HG02642 (cell line): ENCODE results near the gene KCMF1.
A peak's percentile ranks its signal among the peaks of the same experiment; 100 is the strongest.
"Not testable (repeated sequence)": the region's sequence is repeated elsewhere in the genome, so short reads cannot be mapped to it uniquely, and the experiment has no call there.

Experiments
- ATAC-seq: cut with Tn5 transposase; IDR thresholded peaks from one replicate; pipeline ENCODE4 v1.9.1; 2021; ENCODE audit warnings: mild to moderate bottlenecking; ENCODE audit not compliant: unreplicated experiment, poor library complexity

KCMF1 gene

DNA sequence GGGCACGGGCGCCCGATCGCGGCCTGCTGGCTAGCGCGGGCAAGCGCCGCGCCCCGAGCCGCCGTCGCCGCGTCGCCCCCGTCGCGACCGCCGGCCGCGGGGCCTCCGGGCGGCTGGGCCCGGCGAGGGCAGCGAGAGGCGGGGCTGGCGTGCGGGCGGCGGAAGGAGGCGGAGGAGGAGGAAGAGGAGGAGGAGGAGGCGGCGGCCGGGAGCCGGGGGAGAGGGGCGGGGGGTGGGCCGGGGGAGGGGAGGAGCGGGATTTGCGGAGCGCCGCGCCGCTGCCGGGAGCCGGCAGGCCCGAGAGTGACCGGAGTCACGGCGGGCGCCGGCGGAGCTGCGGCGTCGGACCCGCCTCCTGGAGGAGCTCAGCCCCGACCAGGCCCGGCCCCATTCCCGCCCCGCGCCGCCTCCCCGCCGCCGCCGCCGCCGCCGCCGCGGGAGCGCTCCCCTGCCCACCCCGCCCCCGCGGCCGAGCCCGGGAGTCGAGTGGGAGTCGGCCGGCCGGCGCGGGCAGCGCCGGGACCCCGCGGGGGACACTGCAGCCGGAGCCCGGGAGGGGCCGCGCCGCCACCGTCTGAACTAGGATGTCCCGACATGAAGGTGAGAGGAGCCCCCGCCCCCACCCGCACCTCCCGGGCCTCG lies at the start of gene KCMF1:
Gene KCMF1 (plus strand): TSS at position 294 of the 642 bp plus-strand sequence. CDS start 291 bp downstream, at position 585.
- peak; percentile 62 for ATAC-seq

DNA sequence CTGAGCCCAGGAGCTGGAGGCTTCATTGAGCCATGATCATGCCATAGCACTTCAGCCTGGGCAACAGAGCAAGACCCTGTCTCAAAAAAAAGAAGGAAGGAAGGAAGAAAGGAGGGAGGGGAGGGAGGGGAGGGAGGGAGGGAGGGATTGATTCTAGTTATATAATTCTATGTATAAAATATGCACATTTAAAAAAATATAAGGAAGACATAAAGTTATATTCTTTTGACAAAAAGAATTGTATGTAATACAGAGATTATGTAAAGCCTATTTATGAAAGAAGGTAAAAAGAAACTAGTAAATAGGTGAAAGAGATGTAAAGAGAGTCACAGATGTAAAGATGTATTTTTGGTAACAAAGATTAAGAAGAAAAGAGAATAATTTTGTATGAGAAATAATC lies 48.0 kb upstream of the KCMF1 start:
- ATAC-seq, result no peak

DNA sequence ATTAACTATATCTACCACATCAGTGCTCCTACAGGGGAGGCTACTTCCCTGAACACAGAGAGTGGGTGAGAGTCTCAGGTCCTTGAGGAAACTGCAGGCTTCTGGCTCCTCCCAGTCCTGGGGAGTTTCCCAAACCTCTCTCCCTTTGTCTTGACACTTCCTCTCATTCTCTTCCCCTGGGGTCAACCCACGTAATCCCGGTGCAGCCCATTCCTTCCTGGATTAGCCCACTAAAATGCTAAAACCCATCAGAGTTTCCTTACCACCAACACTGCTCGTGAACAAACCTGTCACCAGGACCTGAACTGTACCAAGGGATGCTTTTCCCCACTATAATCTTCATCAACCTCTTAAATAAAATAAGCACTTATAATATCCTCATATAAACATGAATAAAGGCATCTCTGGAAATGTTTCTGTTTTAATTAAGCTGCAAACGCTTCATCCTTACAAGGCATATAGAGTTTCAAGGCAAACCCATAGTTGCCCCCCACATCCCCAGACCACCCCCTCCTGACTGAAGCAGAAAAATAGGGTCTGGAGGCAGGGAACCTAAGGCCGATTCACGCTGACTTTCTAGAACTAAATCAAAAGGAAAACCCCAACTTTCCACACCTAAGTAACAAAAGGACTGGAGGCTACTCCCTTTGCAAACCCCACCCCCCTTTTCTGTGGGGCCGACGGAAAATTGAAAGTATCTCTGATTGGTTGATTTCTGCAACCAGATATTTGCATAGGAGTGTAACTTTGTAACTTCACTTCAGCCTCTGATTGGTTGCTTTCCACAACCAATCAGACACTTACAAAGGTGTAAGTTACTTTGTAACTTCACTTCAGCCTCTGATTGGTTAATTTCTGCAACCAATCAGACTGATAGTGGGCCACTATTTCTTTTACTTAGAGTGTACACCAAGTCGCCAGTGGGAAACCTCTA lies 46.5 kb upstream of the KCMF1 start:
- peak; percentile 28 for ATAC-seq

DNA sequence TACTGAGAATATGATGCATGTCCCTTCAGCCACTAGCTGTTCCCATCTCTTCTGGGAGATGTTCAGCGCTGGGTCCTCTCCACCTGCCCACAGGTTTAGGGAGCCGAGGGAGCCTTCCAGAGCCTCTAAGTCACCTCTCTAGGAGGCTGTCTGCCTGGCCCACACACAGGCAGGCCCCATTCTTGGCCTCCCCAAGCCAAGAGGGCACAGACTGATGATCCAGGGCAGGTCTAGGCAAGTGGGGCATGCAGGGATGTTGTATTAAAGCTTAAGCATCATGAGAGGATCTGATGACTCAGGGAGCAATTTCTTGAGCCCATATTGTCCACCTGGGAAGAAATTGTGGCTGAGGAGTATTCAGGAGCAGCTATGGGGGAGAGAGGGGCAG lies 45.6 kb upstream of the KCMF1 start:
- ATAC-seq, result peak; percentile 1

DNA sequence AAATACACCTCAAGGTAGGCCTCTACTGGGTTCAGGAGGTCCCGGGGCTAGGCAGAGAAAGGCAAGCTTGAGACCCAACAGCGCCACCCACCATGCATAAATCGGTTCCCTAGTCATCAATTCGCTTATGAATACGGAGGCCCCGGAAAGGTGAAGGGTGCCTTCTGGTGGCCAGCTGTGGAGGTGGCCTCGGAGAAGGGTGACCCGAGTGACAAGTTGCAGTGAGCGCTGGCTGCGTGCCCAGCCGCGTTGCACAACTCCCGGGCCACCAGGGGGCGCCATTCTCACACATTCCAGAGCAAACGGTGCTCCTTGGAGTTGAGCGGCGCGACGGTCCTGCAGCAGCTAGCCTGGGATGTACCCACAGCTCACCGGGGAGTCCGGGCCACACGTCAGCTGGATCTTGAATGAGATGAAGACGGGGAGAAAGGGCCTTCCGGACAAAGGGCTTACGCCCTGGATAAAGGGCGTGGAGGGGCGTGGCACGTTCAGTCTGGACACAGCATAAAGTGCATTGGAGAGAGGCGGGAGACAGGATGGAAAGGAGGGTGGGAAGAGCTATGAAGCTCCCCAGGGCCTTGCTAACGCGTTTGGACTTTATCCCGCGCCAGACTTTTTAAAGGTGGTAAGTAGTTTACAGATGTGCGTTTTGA lies 45.1 kb upstream of the KCMF1 start:
- peak; percentile 86 for ATAC-seq

DNA sequence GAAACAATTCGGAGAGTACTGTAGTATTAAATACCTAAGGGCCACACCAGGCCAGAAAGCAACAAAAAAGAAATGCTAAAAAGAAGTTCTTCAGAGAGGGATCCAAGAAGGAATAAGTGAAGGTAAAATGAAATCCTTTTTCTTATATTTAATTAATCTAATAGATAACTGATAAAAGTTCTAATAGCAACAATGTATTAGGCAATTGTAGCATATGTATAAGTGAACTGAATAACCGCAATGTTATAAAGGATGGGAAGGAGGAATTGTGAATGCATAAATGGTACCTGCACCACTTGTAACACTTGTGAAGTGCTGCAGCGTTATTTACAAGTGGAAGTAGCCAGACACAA lies 43.7 kb upstream of the KCMF1 start:
- ATAC-seq, result no peak

DNA sequence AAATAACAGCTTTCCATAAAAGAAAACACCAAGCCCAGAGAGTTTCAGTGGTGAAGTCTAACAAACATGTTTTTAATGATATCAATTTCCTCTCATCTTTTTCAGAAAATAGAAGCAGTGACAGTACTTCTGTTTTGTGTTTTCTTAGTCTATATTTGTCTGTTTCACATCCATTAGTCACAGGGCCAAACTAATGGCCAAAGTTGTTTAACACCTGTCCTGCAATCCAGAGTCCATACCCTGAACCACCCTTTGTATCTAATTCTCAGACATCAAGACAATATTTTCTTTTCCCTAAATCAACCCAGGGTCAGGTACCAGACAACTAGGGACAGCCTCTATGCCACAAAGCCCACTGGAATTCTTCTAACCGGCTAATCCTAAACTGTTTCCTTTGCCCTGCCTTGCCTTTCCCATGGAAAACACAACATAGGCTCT lies 39.6 kb upstream of the KCMF1 start:
- peak; percentile 58 for ATAC-seq

DNA sequence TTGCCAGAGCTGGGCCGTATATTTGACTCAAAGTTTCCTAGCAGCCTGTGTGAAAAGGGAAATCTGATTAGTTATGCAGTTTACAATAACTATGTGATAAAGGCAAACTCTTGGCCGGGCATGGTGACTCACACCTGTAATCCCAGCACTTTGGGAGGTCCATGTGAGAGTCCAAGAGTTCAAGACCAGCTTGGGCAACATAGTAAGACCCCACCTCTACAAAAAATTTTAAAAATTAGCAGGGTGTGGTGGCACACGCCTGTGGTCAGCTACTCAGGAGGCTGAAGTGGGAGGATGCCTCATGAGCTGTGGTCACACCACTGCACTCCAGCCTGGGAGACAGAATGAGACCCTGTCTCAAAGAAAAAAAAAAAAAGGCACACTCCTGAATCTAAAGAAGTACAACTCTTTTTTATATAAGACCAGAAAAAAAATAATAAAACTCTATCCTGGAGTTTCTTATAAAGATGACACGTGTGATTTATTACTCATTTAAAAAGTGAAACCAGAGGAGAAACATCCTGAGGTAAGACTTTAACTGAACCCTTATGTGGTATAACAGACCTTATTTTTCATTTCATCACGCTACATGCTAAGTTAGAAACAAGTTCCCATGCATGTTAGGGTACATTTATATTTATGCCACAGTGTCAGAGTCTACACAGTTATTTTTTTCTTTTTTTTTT lies 32.6 kb upstream of the KCMF1 start:
- peak; percentile 21 for ATAC-seq

DNA sequence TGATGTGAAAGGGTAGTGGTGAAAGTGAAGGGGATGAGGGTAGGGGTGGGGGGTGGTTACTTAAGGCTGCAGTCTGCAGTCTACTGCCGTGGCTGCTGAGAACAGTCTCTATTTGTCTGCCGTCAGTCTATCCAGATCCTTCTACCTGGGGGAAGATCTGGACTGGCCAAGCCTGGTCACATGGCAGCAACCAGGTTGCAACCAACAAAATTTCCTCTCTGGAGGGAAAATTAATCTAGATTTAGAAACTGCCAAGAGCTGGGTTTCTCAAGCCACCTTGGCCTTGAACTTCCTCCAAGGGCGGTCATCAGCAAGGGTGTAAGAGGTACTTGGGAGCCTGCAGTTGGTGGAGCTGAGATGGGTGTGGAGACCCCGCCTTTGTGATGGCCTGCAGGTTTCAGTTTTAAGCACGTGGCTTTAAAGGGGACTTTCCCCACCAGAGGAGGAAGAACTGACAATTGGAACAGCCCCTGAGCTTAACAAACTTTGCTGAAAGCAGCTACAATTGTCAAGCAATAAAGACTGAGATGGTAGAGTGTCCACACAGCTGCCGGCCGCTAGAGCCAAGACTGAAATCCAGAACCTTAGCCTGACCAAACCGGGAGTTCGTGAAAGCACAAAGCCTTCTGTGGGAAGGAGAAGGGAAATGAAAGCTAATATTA lies 31.4 kb upstream of the KCMF1 start:
- peak; percentile 83 for ATAC-seq

DNA sequence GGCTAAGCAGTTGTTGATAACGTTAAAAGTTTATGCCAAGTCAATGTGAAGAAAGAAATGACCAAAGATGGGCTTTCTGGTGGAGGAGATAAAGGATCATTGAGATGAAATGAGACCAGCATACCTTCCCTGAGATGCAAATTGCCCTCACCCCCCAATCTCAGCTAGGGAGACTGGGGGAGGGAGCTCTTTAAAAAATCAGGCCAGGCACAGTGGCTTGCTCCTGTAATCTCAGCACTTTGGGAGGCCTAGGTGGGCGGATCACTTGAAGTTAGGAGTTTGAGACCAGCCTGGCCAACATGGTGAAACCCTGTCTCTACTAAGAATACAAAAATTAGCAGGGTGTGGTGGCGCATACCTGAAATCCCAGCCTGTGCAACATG lies 30.9 kb upstream of the KCMF1 start:
- peak; percentile 12 for ATAC-seq

DNA sequence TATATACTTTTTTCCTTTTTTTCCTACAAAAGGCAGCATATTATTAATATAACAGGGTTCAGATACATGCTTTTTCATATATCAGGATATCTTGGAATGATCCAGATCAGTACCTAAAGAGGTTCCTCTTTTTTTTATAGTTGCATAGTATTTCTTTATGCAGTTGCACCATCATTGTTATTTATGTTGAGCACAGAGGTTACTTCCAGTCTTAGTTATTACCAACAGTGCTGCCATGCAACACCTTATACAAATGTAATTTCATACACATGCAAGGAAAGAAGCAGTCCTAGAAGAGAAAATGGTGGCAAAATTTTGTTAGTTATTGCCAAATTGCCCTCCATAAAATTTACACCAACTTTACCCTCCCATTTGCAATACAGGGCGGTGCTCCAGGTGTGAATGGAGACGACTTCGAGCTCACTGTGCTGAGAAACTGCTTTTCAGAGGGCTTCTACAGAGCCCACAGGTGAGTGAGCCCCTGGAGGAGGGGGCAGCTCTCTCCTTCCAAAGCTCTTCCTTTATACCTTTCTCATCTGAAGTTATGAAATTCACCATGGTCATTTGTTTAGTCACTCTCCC lies 30.0 kb upstream of the KCMF1 start:
- ATAC-seq, result no peak

DNA sequence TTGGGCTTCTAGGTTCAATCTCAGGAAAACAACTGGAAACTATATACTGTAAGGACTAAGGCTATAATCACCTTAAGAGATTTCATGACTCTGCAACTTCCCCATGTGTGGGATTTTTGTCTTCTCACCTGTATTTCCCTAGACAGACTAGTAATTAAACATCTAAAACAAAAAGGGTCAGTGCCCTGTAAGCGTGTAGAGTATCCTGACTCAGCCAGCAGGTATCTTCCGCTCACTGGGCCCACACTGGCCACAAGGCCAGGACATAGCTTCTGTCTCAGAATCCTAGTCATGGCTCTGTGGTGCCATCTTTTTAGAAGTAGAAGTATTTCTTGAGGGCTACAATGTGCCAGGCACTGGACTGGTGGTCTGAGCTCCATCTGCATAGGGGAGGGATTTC lies 28.8 kb upstream of the KCMF1 start:
- no peak for ATAC-seq

DNA sequence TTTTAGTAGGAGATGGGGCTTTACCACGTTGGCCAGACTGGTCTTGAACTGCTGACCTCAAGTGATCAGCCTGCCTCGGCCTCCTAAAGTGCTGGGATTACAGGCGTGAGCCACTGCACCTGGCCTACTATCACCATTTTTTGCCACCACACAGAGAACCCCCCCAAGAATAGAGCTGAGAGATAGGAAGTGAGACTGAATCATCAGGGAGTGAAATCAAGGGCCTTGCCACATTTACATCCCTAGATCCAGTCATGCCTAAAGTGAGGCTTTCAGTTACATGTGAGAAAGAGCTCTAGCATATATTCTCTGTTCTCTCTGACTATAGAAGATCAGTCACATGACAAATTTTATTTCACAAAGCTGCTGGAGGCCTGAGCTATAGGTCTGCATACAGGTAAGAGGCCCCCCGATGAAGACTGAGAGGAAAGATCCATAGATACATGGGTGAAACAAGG lies 28.0 kb upstream of the KCMF1 start:
- peak; percentile 39 for ATAC-seq

DNA sequence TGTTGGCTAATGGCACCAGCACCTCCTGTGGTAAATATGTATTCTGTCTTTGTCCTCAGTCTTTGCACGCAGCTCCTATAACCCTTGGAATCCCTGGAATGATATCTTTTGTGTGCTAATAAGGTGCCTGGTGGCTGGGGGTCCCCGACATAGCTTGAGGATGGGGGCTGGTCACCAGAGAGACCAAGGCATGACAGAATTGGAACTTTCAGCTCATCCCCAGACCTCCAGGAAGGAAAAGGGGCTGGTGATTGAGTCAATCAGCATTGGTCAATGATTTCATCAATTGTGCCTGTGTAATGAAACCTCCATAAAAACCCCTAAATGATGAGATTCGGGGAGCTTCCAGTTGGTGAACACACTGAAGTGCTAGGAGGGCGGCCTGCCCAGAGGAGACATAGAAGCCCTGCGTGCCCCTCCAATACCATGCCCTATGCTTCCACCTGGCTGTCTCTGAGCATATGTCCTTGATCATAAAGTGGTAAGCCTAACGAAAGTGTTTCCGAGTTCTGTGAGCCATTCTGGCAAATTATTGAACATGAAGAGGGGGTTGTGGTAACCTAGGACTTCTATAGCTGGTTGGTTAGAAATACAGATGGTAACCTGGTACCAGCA lies 26.6 kb upstream of the KCMF1 start:
- no peak for ATAC-seq

DNA sequence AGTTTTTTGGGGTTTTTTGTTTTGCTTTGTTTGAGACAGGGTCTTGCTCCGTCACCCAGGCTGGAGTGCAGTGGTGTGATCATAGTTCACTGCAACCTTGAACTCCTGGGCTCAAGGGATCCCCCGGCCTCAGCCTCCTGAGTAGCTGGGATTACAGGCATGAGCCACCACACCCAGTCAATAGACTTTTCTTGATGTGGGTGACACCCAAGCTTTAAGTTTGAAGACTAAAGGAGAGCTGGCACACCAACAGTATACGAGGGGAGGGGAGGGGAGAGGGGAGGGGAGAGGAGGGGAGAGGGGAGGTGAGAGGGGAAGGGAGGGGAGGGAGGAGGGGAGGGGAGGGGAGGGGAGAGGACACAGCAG lies 25.1 kb upstream of the KCMF1 start:
- not testable (repeated sequence) for ATAC-seq

DNA sequence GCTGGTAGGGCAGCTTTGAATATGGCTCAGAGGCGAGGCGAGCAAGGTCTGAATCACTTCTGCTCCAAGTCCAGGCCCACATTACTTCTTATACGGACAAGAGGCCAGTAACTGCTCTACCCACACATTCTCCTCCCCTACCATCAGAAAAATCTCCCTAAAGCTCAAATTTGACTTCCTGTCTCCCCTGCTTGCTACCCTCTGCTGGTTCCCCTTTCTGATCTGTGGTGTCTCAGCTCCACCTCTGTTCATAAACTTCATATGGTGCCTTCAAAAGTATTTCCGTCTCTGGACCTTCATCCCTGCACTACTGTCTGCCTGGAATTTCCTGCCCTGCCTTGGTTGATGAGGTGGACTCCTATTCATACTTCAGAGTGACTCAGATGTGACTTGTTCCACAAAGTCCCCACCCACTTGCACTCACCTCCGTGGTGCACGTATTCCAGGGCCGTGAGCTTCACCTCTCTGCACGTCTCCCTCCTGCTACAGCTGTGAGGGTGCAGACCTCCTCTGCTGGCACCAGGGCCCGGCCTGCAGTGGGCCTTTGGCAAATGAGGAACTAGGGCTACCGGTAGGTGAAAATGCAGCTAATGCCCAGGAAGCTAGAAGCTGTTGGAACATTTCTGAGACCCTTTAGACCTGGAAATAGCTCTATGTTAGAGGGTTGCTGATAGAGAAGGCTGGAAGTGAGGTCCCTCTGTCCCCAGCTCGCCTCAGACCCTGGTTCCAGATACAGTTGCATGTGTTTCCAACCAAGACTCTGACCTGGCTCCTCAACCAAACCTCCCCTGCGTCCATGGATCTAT lies 24.6 kb upstream of the KCMF1 start:
- ATAC-seq, result peak; percentile 71

DNA sequence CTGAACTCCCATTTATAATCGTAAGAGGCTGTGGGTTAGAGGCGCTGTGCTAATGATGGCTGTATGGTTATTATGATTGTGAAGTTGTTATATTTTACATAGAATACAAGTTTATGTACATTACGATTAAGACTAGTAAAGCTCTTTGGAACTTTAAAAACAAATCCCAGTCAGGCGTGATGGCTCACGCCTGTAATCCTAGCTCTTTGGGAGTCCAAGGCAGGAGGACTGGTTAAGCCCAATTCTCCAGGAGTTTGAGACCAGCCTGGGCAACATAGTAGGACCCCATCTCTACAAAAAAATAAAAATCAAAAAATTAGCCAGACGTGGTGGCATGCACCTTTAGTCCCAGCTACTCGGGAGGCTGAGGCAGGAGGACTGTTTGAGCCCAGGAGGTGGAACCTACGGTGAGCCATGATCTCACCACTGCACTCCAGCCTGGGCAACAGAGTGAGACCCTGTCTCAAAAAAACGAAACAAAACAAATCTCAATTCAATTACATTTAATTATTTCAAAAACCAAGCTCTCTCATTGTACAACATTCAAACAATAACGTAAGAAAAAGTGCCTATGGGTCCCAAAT lies 23.9 kb upstream of the KCMF1 start:
- no peak for ATAC-seq

DNA sequence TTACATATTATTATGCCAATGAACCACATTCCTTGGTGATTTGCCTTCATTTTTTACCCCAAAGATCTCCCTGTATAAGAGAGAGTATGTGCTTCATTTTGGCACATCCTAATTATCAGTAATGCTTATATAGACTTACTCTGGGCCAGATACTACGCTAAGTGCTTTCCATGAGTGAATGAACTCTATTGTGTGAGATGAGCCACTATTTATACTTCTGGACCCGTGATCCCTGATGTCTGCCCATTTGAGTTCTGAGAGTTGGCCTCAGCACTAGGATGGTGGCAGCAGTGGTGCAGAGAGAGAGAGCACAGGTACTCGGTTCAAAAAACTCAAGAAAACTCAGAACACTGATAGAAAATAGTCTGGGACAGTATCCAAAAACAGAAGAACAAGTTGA lies 17.4 kb upstream of the KCMF1 start:
- no peak for ATAC-seq
